ENCODE data around the gene NCOA6.

The NCOA6 gene

GRCh38 chr20:34825530-34826362 lies at the start of gene NCOA6:
NCOA6 (minus strand) TSS chr20:34825651; CDS start chr20:34782355, 43,296 bp downstream.
- peak; percentile 74 to 94 for DNase-seq

- peak; percentile 96 to 99 for DNase-seq
Measured at GRCh38 chr20:34874094-34874654, 48.7 kb upstream of the NCOA6 start.

- no peak for DNase-seq
Measured at GRCh38 chr20:34873583-34874093, 48.2 kb upstream of the NCOA6 start.

GRCh38 chr20:34872622-34873224 lies 47.3 kb upstream of the NCOA6 start, which contains the start of gene GGT7:
GGT7 (minus strand) TSS chr20:34872856; CDS start chr20:34872815, 41 bp downstream.
- peak; percentile 75 to 92 for DNase-seq

GRCh38 chr20:34871966-34872621 lies 46.6 kb upstream of the NCOA6 start:
- no peak for DNase-seq

- no peak for DNase-seq
Measured at GRCh38 chr20:34871320-34871926, 46.0 kb upstream of the NCOA6 start.

GRCh38 chr20:34864216-34864615 lies 38.8 kb upstream of the NCOA6 start:
- DNase-seq, result no peak

GRCh38 chr20:34863421-34863965 lies 38.0 kb upstream of the NCOA6 start:
- no peak for DNase-seq

GRCh38 chr20:34862724-34863123 lies 37.3 kb upstream of the NCOA6 start:
- DNase-seq, result no peak

GRCh38 chr20:34861386-34862084 lies 36.1 kb upstream of the NCOA6 start:
- no peak for DNase-seq

- no peak for DNase-seq
Measured at GRCh38 chr20:34859826-34860545, 34.5 kb upstream of the NCOA6 start.

GRCh38 chr20:34859367-34859766 lies 33.9 kb upstream of the NCOA6 start:
- no peak for DNase-seq

GRCh38 chr20:34852298-34852697 lies 26.8 kb upstream of the NCOA6 start:
- DNase-seq, result no peak

- no peak for DNase-seq
Measured at GRCh38 chr20:34850969-34851368, 25.5 kb upstream of the NCOA6 start.

- DNase-seq, result no peak
Measured at GRCh38 chr20:34849778-34850177, 24.3 kb upstream of the NCOA6 start.

GRCh38 chr20:34848597-34848996 lies 23.1 kb upstream of the NCOA6 start:
- no peak for DNase-seq

GRCh38 chr20:34843421-34843820 lies 18.0 kb upstream of the NCOA6 start:
- DNase-seq, result no peak

- no peak for DNase-seq
Measured at GRCh38 chr20:34842143-34842542, 16.7 kb upstream of the NCOA6 start.

GRCh38 chr20:34834459-34834893 lies 9.0 kb upstream of the NCOA6 start:
- peak in 1 of 2 experiments; percentile 84 for DNase-seq

- no peak for DNase-seq
Measured at GRCh38 chr20:34831936-34832335, 6.5 kb upstream of the NCOA6 start.

- DNase-seq, result no peak
Measured at GRCh38 chr20:34829191-34829590, 3.7 kb upstream of the NCOA6 start.

Data from SW 1271 (cell line).